Brain microvascular endothelial cell (primary cell): ENCODE measurements around the gene SDHAF4.

Experiments used
- DNase-seq: peaks from one replicate; pipeline ENCODE4 v3.0.0-alpha.2; 2020
- H3K27ac ChIP-seq: fragments of 250-450 bp; sonication (Bioruptor Pico); 2 replicates; pipeline ENCODE4 v1.5.1; 2020; ENCODE audit warnings: mild to moderate bottlenecking, moderate library complexity
- H3K27me3 ChIP-seq: fragments of 250-450 bp; sonication (Bioruptor Pico); replicated peaks from 2 replicates; pipeline ENCODE4 v1.5.1; 2020; ENCODE audit warnings: mild to moderate bottlenecking
- H3K36me3 ChIP-seq: fragments of 250-450 bp; sonication (Bioruptor Pico); replicated peaks from 2 replicates; pipeline ENCODE4 v1.5.1; 2020; ENCODE audit warnings: mild to moderate bottlenecking
- H3K4me3 ChIP-seq: 2 replicates; pipeline ENCODE4 v1.5.1; 2011; ENCODE audit warnings: low read depth, mild to moderate bottlenecking, control low read depth, low read length, moderate library complexity
- CTCF ChIP-seq: IDR thresholded peaks from 2 replicates; pipeline ENCODE4 v1.5.1; 2011; ENCODE audit warnings: low read depth, mild to moderate bottlenecking, moderate library complexity, low read length, control low read depth, inconsistent platforms; ENCODE audit errors: missing control alignments
- in situ Hi-C: cut with HindIII; loops from 2 replicates; pipeline ENCODE4 v1.10.0; 2017; ENCODE audit warnings: low sequenced_read_pairs, low pct_ligation_motif_present

Gene SDHAF4

GRCh38 chr6:70530023-70530422 lies 36.7 kb upstream of the SDHAF4 start:
- Histone ChIP-seq H3K4me3 (no peak overlapping the region), H3K36me3 (no peaks in the 10 kb centered on the region), H3K27me3 (no peaks in the 10 kb centered on the region), H3K27ac (no peak overlapping the region)
- in situ Hi-C loops: no loop called here
- DNase-seq: no peak
- no peak for TF ChIP-seq CTCF

- H3K4me3 ChIP-seq: no peak overlapping the region
- no peak for DNase-seq
- no peak overlapping the region for H3K27ac ChIP-seq
- H3K27me3 ChIP-seq: no peaks in the 10 kb centered on the region
- TF ChIP-seq CTCF: no peak
- in situ Hi-C loops: no loop called here
- no peaks in the 10 kb centered on the region for H3K36me3 ChIP-seq
Observed at GRCh38 chr6:70531133-70531532, 35.6 kb upstream of the SDHAF4 start.

- no peak for DNase-seq
- no peak for TF ChIP-seq CTCF
- Histone ChIP-seq H3K27ac (no peak overlapping the region), H3K4me3 (no peak overlapping the region), H3K27me3 (no peaks in the 10 kb centered on the region), H3K36me3 (no peaks in the 10 kb centered on the region)
- in situ Hi-C loops: no loop called here
Observed at GRCh38 chr6:70537266-70537665, 29.5 kb upstream of the SDHAF4 start.

GRCh38 chr6:70538376-70538775 lies 28.4 kb upstream of the SDHAF4 start:
- H3K36me3 ChIP-seq: no peaks in the 10 kb centered on the region
- no peak for TF ChIP-seq CTCF

GRCh38 chr6:70547313-70547712 lies 19.4 kb upstream of the SDHAF4 start:
- Histone ChIP-seq H3K27ac (no peak overlapping the region), H3K4me3 (no peak overlapping the region), H3K36me3 (no peaks in the 10 kb centered on the region), H3K27me3 (no peaks in the 10 kb centered on the region)
- peak; percentile 60 for TF ChIP-seq CTCF
- in situ Hi-C loops: no loop called here
- no peak for DNase-seq

More at GRCh38 chr6:70538376-70538775, 28.4 kb upstream of the SDHAF4 start:
- no peak for DNase-seq
- Histone ChIP-seq H3K27me3 (no peaks in the 10 kb centered on the region), H3K4me3 (no peak overlapping the region), H3K27ac (no peak overlapping the region)
- in situ Hi-C loops: no loop called here

GRCh38 chr6:70547905-70548304 lies 18.8 kb upstream of the SDHAF4 start:
- in situ Hi-C loops: no loop called here
- Histone ChIP-seq H3K36me3 (no peaks in the 10 kb centered on the region), H3K27ac (no peak overlapping the region), H3K27me3 (no peaks in the 10 kb centered on the region), H3K4me3 (no peak overlapping the region)
- no peak for TF ChIP-seq CTCF
- no peak for DNase-seq
